ENCODE data around the gene C9orf78. TPM values are rescaled to one million over a fixed set of nuclear protein-coding genes. Genes with fewer than 3 reads are reported as not detected.

C9orf78 gene
- total RNA-seq, 1 donor from 2014 or later, result 30.8 TPM

DNA sequence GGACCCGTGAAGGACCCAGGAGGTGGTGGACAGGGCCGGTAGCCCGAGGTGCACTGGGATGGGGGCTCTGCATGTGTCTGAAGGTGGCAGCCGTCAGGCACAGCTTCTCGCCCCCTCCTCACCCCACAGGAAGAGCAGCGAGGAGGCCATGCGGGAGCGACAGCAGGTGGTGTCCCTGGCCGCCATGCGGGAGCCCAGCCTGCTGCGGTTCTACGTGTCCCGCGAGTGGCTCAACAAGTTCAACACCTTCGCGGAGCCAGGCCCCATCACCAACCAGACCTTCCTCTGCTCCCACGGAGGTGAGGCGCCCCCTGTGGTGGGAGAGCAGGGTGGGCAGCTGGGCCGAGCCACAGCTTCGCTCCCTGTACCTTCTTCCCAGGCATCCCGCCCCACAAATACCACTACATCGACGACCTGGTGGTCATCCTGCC is 40.1 kb upstream of the C9orf78 start:
- H3K27me3 Mint-ChIP-seq, result no peaks in the 10 kb centered on the region
- no peak overlapping the region for H3K27ac Mint-ChIP-seq
- TF ChIP-seq, protein P1, sequence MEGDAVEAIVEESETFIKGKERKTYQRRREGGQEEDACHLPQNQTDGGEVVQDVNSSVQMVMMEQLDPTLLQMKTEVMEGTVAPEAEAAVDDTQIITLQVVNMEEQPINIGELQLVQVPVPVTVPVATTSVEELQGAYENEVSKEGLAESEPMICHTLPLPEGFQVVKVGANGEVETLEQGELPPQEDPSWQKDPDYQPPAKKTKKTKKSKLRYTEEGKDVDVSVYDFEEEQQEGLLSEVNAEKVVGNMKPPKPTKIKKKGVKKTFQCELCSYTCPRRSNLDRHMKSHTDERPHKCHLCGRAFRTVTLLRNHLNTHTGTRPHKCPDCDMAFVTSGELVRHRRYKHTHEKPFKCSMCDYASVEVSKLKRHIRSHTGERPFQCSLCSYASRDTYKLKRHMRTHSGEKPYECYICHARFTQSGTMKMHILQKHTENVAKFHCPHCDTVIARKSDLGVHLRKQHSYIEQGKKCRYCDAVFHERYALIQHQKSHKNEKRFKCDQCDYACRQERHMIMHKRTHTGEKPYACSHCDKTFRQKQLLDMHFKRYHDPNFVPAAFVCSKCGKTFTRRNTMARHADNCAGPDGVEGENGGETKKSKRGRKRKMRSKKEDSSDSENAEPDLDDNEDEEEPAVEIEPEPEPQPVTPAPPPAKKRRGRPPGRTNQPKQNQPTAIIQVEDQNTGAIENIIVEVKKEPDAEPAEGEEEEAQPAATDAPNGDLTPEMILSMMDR (IDR thresholded peaks at IDR 0.05; ENCODE audit: unreplicated experiment), result peak; percentile 14
- H3K4me1 Mint-ChIP-seq (ENCODE audit: low read depth), result no peaks in the 10 kb centered on the region
- H3K4me3 Mint-ChIP-seq (ENCODE audit: low read depth), result no peak overlapping the region
- no peaks in the 10 kb centered on the region for H3K9me3 Mint-ChIP-seq (ENCODE audit: low read depth)
- peaks cover 13% of the 10 kb centered on the region for H3K36me3 Mint-ChIP-seq (ENCODE audit: insufficient read depth)
- no peak for DNase-seq (ENCODE audit: low spot score, unreplicated experiment)

DNA sequence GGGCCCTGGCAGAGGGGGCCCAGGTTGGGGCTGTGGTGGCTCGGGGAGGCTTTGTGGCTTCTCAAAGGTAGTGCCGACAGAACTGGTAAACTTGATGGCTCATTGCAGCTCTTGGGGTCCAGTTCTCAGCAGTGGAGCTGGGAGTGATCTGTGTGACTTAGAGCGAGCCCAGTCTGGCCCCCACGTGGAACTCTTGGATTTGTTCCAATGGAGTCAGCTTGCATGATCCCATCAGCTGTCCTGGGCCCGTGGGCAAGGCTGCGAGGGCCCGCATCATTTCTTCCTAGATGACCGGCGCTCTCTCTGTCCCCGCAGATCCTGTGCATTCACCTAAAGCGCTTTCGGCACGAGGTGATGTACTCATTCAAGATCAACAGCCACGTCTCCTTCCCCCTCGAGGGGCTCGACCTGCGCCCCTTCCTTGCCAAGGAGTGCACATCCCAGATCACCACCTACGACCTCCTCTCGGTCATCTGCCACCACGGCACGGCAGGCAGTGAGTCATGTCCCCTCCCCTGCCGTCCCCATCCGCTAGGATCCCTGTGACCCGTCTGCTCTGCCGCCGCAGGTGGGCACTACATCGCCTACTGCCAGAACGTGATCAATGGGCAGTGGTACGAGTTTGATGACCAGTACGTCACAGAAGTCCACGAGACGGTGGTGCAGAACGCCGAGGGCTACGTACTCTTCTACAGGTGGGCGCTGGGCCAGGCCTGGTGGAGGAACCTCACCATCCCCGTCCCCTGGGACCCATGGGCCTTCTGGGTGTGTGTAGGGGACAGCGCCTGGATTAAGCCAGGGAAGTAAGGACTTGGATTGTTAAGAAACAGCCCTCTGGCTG is 39.4 kb upstream of the C9orf78 start:
- DNase-seq (ENCODE audit: low spot score, unreplicated experiment), result no peak
- TF ChIP-seq, protein P1 (IDR thresholded peaks at IDR 0.05; ENCODE audit: unreplicated experiment), result no peak
- no peak overlapping the region for H3K27ac Mint-ChIP-seq
- peaks cover 13% of the 10 kb centered on the region for H3K36me3 Mint-ChIP-seq (ENCODE audit: insufficient read depth)
- no peaks in the 10 kb centered on the region for H3K27me3 Mint-ChIP-seq
- no peaks in the 10 kb centered on the region for H3K9me3 Mint-ChIP-seq (ENCODE audit: low read depth)
- H3K4me3 Mint-ChIP-seq (ENCODE audit: low read depth), result no peak overlapping the region
- no peaks in the 10 kb centered on the region for H3K4me1 Mint-ChIP-seq (ENCODE audit: low read depth)

DNA sequence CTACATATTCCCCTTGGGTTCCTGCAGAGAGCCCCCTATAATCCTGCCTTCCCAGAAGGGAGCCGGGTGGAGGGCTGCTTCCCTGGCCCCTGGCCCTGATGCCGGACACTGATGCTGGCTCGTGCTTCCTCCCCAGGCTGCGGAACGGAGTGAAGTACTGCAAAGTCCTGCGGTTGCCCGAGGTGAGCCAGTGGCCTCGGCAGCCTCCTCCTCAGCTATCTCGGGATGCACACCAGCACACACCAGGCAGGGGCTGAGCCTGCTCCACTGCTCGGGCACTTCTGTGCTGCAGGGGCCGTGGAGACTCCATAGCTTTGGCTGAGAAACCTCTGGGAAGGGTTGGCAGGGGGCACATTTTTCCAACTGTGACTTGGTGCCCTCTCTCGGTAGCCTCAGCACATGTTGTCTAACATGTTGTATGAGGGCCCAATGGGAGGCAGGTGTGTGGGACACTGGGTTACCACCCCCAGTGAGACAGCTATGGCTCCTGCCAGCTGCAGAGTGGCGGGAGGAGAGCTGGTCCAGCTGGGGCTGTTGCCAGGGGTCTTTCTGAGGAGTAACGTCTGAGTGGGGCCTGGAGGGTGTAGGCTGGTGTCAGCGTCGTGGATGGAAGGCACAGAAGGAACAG is 38.6 kb upstream of the C9orf78 start:
- Mint-ChIP-seq H3K27ac (no peak overlapping the region), H3K4me1 (ENCODE audit: low read depth) (no peaks in the 10 kb centered on the region), H3K27me3 (no peaks in the 10 kb centered on the region), H3K4me3 (ENCODE audit: low read depth) (no peak overlapping the region), H3K36me3 (ENCODE audit: insufficient read depth) (peaks cover 13% of the 10 kb centered on the region), H3K9me3 (ENCODE audit: low read depth) (no peaks in the 10 kb centered on the region)
- no peak for DNase-seq (ENCODE audit: low spot score, unreplicated experiment)
- TF ChIP-seq, protein P1 (IDR thresholded peaks at IDR 0.05; ENCODE audit: unreplicated experiment), result no peak

DNA sequence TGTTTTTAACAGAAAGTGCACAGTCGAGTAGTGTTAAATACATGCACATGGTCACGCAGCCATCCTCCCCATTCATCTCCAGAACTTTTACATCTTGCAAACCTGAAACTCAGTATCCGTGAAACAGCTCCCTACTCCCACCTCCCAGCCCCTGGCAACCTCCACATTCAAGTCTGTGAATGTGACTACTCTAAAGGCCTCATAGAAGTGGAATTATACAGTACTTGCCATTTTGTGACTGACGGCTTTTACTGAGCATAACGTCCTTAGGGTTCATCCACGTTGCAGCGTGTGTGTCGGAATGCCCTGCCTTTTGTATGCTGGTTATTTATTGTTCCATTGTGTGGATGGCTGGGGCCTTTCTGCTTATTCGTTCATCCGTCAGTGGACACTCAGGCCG is 36.0 kb upstream of the C9orf78 start:
- no peaks in the 10 kb centered on the region for H3K4me1 Mint-ChIP-seq (ENCODE audit: low read depth)
- H3K9me3 Mint-ChIP-seq (ENCODE audit: low read depth), result no peaks in the 10 kb centered on the region
- H3K36me3 Mint-ChIP-seq (ENCODE audit: insufficient read depth), result peaks cover 15% of the 10 kb centered on the region
- TF ChIP-seq, protein P1 (IDR thresholded peaks at IDR 0.05; ENCODE audit: unreplicated experiment), result no peak
- H3K27me3 Mint-ChIP-seq, result no peaks in the 10 kb centered on the region
- no peak for DNase-seq (ENCODE audit: low spot score, unreplicated experiment)
- no peak overlapping the region for H3K4me3 Mint-ChIP-seq (ENCODE audit: low read depth)
- H3K27ac Mint-ChIP-seq, result no peak overlapping the region

DNA sequence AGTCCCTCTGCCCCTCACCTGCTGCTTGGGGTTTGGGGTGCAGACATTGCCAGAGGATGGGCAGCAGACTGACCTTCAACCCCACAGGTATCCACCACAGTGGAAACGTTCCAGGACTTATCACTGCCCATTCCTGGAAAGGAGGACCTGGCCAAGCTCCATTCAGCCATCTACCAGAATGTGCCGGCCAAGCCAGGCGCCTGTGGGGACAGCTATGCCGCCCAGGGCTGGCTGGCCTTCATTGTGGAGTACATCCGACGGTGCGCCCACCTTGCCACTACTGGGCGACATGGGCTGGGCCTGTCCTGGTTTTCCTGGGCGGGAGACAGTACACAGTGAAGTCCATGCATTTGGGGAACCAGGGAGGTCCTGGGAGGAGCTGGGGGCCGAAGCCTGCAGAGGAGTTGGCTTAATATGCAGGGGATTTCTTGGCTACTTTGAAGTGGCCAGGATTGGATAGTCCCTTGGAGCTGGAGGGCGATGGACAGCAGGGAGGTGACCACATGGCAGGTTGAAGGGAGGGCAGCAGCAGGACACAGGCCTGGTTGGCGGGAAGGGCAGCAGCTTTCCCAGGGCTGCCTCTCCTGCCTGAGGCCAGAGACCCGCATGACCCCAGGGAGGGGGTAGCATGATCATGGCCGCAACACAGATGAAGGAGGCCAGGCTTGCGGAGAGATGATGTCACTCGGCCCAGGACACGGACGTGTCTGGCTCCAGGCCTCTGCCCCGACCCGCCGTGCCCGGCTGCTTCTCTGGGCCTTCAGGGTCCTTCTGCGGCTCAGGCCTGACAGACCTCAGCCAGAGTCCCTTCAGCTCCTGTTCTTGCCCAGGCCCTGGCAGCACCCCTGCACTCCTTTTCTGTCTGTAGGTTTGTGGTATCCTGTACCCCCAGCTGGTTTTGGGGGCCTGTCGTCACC is 34.8 kb upstream of the C9orf78 start:
- no peak for DNase-seq (ENCODE audit: low spot score, unreplicated experiment)
- TF ChIP-seq, protein P1 (IDR thresholded peaks at IDR 0.05; ENCODE audit: unreplicated experiment), result no peak
- Mint-ChIP-seq H3K36me3 (ENCODE audit: insufficient read depth) (peaks cover 15% of the 10 kb centered on the region), H3K9me3 (ENCODE audit: low read depth) (no peaks in the 10 kb centered on the region), H3K4me1 (ENCODE audit: low read depth) (no peaks in the 10 kb centered on the region), H3K27ac (no peak overlapping the region), H3K4me3 (ENCODE audit: low read depth) (no peak overlapping the region), H3K27me3 (no peaks in the 10 kb centered on the region)

Data from progenitor cell of endocrine pancreas (in vitro differentiated cells).